HepG2 (cell line): ENCODE data around the gene C19orf38. TPM values are rescaled to one million over a fixed set of nuclear protein-coding genes. Genes with fewer than 3 reads are reported as not detected.

Experiments
- CENPT ChIP-seq: sonication (generic); formaldehyde crosslinking; IDR thresholded peaks from 2 replicates; pipeline ENCODE4 v1.8.0; 2022; ENCODE audit warnings: low read depth, mild to moderate bottlenecking, moderate library complexity, missing genetic modification reagents
- GFI1 ChIP-seq: sonication (generic); formaldehyde crosslinking; IDR thresholded peaks from 2 replicates; pipeline ENCODE4 v1.5.0; 2020; ENCODE audit warnings: missing genetic modification reagents, mild to moderate bottlenecking, borderline replicate concordance
- HMGXB4 ChIP-seq, 2 experiments: sonication (generic) in 1 of 2; formaldehyde crosslinking in 1 of 2; IDR thresholded peaks; 2 replicates each; pipeline versions ENCODE4 v1.4.0 to v1.6.1; 2018 to 2020; ENCODE audit warnings: missing genetic modification reagents in 2 of 2, borderline replicate concordance in 1 of 2, low read depth in 1 of 2, mild to moderate bottlenecking in 1 of 2, missing biosample characterization in 1 of 2
- HNRNPH1 ChIP-seq: fragments of 200-400 bp; formaldehyde crosslinking; optimal IDR thresholded peaks from 2 replicates; pipeline ENCODE3; 2017; ENCODE audit warnings: mild to moderate bottlenecking, low read depth, low read length
- MNT ChIP-seq: fragments of 450-650 bp; IDR thresholded peaks from 2 replicates; pipeline ENCODE4 v1.6.1; 2016
- NR2F1 ChIP-seq, 2 experiments: fragments of 450-650 bp in 1 of 2; formaldehyde crosslinking in 1 of 2; IDR thresholded peaks; 2 replicates each; pipeline versions ENCODE4 v1.5.0 to v1.6.1; 2016 to 2020; ENCODE audit warnings: mild to moderate bottlenecking in 1 of 2, missing compliant biosample characterization in 1 of 2, missing genetic modification reagents in 1 of 2, moderate library complexity in 1 of 2
- PBX2 ChIP-seq: IDR thresholded peaks from 2 replicates; pipeline ENCODE4 v1.6.1; 2016; ENCODE audit warnings: control low read depth
- POLR2A ChIP-seq, 2 experiments: IDR thresholded peaks; 2 replicates each; pipeline ENCODE4 v1.6.1; 2011; ENCODE audit warnings: low read depth in 2 of 2, low read length in 2 of 2, mild to moderate bottlenecking in 1 of 2, moderate library complexity in 1 of 2; ENCODE audit not compliant: insufficient read depth in 1 of 2
- ZBTB40 ChIP-seq, 2 experiments: fragments of 450-650 bp in 1 of 2; sonication (generic) in 1 of 2; formaldehyde crosslinking in 1 of 2; IDR thresholded peaks; 2 replicates each; pipeline versions ENCODE4 v1.6.1 to v1.8.0; 2016 to 2022; ENCODE audit warnings: antibody characterized with exemption in 1 of 2, mild to moderate bottlenecking in 1 of 2, missing genetic modification reagents in 1 of 2
- ZFP41 ChIP-seq: sonication (generic); formaldehyde crosslinking; IDR thresholded peaks from 2 replicates; pipeline ENCODE4 v1.4.0; 2020; ENCODE audit warnings: mild to moderate bottlenecking, missing genetic modification reagents, borderline replicate concordance
- ZFYVE20 ChIP-seq: sonication (generic); formaldehyde crosslinking; IDR thresholded peaks from 2 replicates; pipeline ENCODE4 v1.8.0; 2023; ENCODE audit warnings: low read depth, mild to moderate bottlenecking, moderate library complexity, missing genetic modification reagents, borderline replicate concordance
- ZNF33B ChIP-seq: sonication (generic); formaldehyde crosslinking; IDR thresholded peaks from 2 replicates; pipeline ENCODE4 v1.5.1; 2020; ENCODE audit warnings: mild to moderate bottlenecking, missing genetic modification reagents
- ZSCAN22 ChIP-seq: sonication (generic); formaldehyde crosslinking; IDR thresholded peaks from 2 replicates; pipeline ENCODE4 v1.4.0; 2020; ENCODE audit warnings: mild to moderate bottlenecking, missing genetic modification reagents
- polyA plus RNA-seq, 8 experiments: library from polyadenylated mRNA; depleted of rRNA in 3 of 8; stranded (reverse) in 7 of 8; unstranded in 1 of 8; fragments of >200 nt; fragmentation: Illumina TruSeq in 4 of 8; extraction: Trizol in 4 of 8; gene quantifications; 2 replicates each; pipeline versions ENCODE4 v1.2.1 to v1.2.3, GENCODE V29; 2011 to 2016; ENCODE audit warnings: low read depth in 4 of 8, missing spikeins in 1 of 8, mixed read lengths in 1 of 8; ENCODE audit not compliant: insufficient read depth in 1 of 8
- total RNA-seq, 5 experiments: library from RNA; depleted of rRNA; stranded (reverse); fragments of >200 nt; fragmentation: Illumina TruSeq; extraction: Trizol; gene quantifications; 2 replicates each; pipeline ENCODE4 v1.2.3, GENCODE V29; 2016; ENCODE audit warnings: low read depth in 1 of 5

Gene C19orf38
- total and polyA plus RNA-seq, 2 of the 13 experiments (the other 11 are each of a cell fraction or from before 2014, with no cell fraction given): 0.11 TPM; not detected in 1

- TF ChIP-seq HMGXB4 (CRISPR knock-in tag; IDR thresholded peaks at IDR 0.05; ENCODE audit: borderline replicate concordance in 1 of 2, low read depth in 1 of 2) (0 out of 4 replicates have a peak, but pooled peaks of 1 of the 2 experiments have one; percentile 1), HNRNPH1 (no peak), ZBTB40 (IDR thresholded peaks at IDR 0.05) (no peak), ZBTB40 (CRISPR knock-in tag; IDR thresholded peaks at IDR 0.05) (peak; percentile 58), ZFP41 (no peak), GFI1 (CRISPR knock-in tag) (peak; percentile 9; the same call in 1 of the 2 replicates), POLR2A (IDR thresholded peaks at IDR 0.05; ENCODE audit: insufficient read depth in 1 of 2, low read depth in 2 of 2, low read length in 2 of 2) (no peak), ZNF33B (CRISPR knock-in tag) (peak; percentile 81; the same call in 1 of the 2 replicates), CENPT (CRISPR knock-in tag) (no peak), PBX2 (CRISPR knock-in tag) (no peak), NR2F1 (CRISPR knock-in tag; IDR thresholded peaks at IDR 0.05) (no peak), MNT (peak; percentile 39; the same call in 1 of the 2 replicates), ZSCAN22 (0 out of 2 replicates have a peak, but pooled peaks have one; percentile 8), ZFYVE20 (0 out of 2 replicates have a peak, but pooled peaks have one; percentile 47)
These were observed 11.5 kb upstream of the C19orf38 start (continued) for GRCh38 chr19:10836479-10837330.
